ENCODE results near the gene GAB2. TPM values are rescaled to one million over a fixed set of nuclear protein-coding genes. Genes with fewer than 3 reads are reported as not detected.
"Not testable (repeated sequence)": the region's sequence is repeated elsewhere in the genome, so short reads cannot be mapped to it uniquely, and the experiment has no call there.

GAB2 gene
- total and polyA plus RNA-seq, 2 donors (not counting 1 experiment from before 2014, with no cell fraction given) = 5.8 to 85.9 TPM

DNA sequence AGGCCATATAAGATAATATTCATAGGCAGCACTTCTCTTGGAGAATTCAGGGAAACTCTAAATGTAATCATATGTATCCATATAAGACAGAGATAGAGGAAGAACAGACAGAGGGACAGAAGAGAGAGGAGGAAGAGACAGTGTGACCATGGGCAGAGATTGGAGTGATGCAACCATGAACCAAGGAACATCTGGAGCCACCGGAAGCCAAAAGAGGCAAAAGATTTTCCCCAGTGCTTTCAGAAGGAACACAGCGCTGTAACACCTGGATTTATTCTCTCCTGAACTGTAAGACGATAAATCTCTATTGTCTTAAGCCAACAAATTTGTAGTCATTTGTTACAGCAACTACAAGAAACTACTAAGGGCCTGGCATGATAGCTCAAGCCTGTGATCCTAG is 57.7 kb downstream of the GAB2 start:
- ChIA-PET CTCF (interaction anchor here (2.0 kb wide), 1 partner anchor 204 kb away, joined by 5 read pairs; no protein-coding TSS in a partner anchor), POLR2A (interaction anchor here (0.6 kb wide), 1 partner anchor 213 kb away, joined by 5 read pairs; no protein-coding TSS in a partner anchor)
- H3K9ac ChIP-seq (ENCODE audit: low read length) = no peak overlapping the region

GRCh38 chr11:78357924-78358323 is 59.7 kb downstream of the GAB2 start:
- H3K4me3 Mint-ChIP-seq; H3K4me2 ChIP-seq (replicated peaks; ENCODE audit: low read depth, low read length, poor library complexity, severe bottlenecking); DNase-seq; ATAC-seq (ENCODE audit: low read depth); CTCF ChIA-PET; H3K4me3 ChIP-seq (ENCODE audit: control extremely low read depth in 1 of 5, extremely low read depth in 1 of 5, insufficient read depth in 1 of 5, low read depth in 2 of 5, low read length in 4 of 5); intact Hi-C loops (cut with micrococcal nuclease); H3K9ac ChIP-seq (ENCODE audit: low read length); H3K27me3 ChIP-seq (replicated peaks in 1 of 4; ENCODE audit: control extremely low read depth in 1 of 4, control insufficient read depth in 3 of 4, insufficient read depth in 4 of 4, low read length in 3 of 4); H3K27ac ChIP-seq (ENCODE audit: low read length in 2 of 2); H3K4me1 ChIP-seq (ENCODE audit: control insufficient read depth in 2 of 2, insufficient read depth in 2 of 2, low read length in 2 of 2); H3K27ac Mint-ChIP-seq; POLR2A ChIA-PET; H2AFZ ChIP-seq (ENCODE audit: insufficient read depth, low read depth, low read length, poor library complexity, severe bottlenecking); H3K9me3 Mint-ChIP-seq (ENCODE audit: insufficient read depth); H3K36me3 ChIP-seq (replicated peaks in 1 of 2; ENCODE audit: control extremely low read depth in 1 of 2, control insufficient read depth in 1 of 2, extremely low read depth in 1 of 2, insufficient read depth in 2 of 2, low read length in 1 of 2); H3K9me3 ChIP-seq (ENCODE audit: control extremely low read depth in 1 of 3, control insufficient read depth in 2 of 3, insufficient read depth in 1 of 3, low read length in 2 of 3); H4K20me1 ChIP-seq (ENCODE audit: control insufficient read depth, insufficient read depth, low read length, poor library complexity, severe bottlenecking); H3K27me3 Mint-ChIP-seq: not testable (repeated sequence)
- peaks cover 31% of the 10 kb centered on the region for H3K4me1 Mint-ChIP-seq
- no CpG with 5 or more reads among the region's 3 CpGs for WGBS (ENCODE audit: insufficient coverage)
- H3K79me2 ChIP-seq (ENCODE audit: control insufficient read depth, insufficient read depth, low read length) = peaks cover 27% of the 10 kb centered on the region

More for the DNA sequence above, 57.7 kb downstream of the GAB2 start:
- TF ChIP-seq, protein P1, sequence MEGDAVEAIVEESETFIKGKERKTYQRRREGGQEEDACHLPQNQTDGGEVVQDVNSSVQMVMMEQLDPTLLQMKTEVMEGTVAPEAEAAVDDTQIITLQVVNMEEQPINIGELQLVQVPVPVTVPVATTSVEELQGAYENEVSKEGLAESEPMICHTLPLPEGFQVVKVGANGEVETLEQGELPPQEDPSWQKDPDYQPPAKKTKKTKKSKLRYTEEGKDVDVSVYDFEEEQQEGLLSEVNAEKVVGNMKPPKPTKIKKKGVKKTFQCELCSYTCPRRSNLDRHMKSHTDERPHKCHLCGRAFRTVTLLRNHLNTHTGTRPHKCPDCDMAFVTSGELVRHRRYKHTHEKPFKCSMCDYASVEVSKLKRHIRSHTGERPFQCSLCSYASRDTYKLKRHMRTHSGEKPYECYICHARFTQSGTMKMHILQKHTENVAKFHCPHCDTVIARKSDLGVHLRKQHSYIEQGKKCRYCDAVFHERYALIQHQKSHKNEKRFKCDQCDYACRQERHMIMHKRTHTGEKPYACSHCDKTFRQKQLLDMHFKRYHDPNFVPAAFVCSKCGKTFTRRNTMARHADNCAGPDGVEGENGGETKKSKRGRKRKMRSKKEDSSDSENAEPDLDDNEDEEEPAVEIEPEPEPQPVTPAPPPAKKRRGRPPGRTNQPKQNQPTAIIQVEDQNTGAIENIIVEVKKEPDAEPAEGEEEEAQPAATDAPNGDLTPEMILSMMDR (IDR thresholded peaks at IDR 0.05) = no peak
- no peak for TF ChIP-seq EZH2 (IDR thresholded peaks at IDR 0.05; ENCODE audit: borderline replicate concordance, insufficient read depth, low read depth, low read length, poor library complexity, severe bottlenecking)
- H3K36me3 ChIP-seq (replicated peaks in 1 of 2; ENCODE audit: control extremely low read depth in 1 of 2, control insufficient read depth in 1 of 2, extremely low read depth in 1 of 2, insufficient read depth in 2 of 2, low read length in 1 of 2) = no peaks in the 10 kb centered on the region
- H4K20me1 ChIP-seq (ENCODE audit: control insufficient read depth, insufficient read depth, low read length, poor library complexity, severe bottlenecking) = peaks cover 5% of the 10 kb centered on the region
- no peak overlapping the region for H3K4me3 ChIP-seq (ENCODE audit: control extremely low read depth in 1 of 5, extremely low read depth in 1 of 5, insufficient read depth in 1 of 5, low read depth in 2 of 5, low read length in 4 of 5)
- H3K27me3 ChIP-seq (replicated peaks in 1 of 4; ENCODE audit: control extremely low read depth in 1 of 4, control insufficient read depth in 3 of 4, insufficient read depth in 4 of 4, low read length in 3 of 4) = no peaks in the 10 kb centered on the region
- WGBS (ENCODE audit: insufficient coverage) = 100% methylated on average over 3 of the region's 3 CpGs
- Mint-ChIP-seq H3K4me3 (no peak overlapping the region), H3K9me3 (ENCODE audit: insufficient read depth) (peaks cover 3% of the 10 kb centered on the region), H3K4me1 (peaks cover 23% of the 10 kb centered on the region), H3K27ac (no peak overlapping the region), H3K27me3 (no peaks in the 10 kb centered on the region)
- no peaks in the 10 kb centered on the region for H3K9me3 ChIP-seq (ENCODE audit: control extremely low read depth in 1 of 3, control insufficient read depth in 2 of 3, insufficient read depth in 1 of 3, low read length in 2 of 3)
- no peak for ATAC-seq (ENCODE audit: low read depth)
- H3K4me1 ChIP-seq (ENCODE audit: control insufficient read depth in 2 of 2, insufficient read depth in 2 of 2, low read length in 2 of 2) = peaks cover 0 to 4% of the 10 kb centered on the region in 2 donors
- no peak overlapping the region for H3K4me2 ChIP-seq (replicated peaks; ENCODE audit: low read depth, low read length, poor library complexity, severe bottlenecking)
- H3K79me2 ChIP-seq (ENCODE audit: control insufficient read depth, insufficient read depth, low read length) = peaks cover 28% of the 10 kb centered on the region
- no peak for DNase-seq
- intact Hi-C loops (cut with micrococcal nuclease) = loop anchor here (5.0 kb wide), 1 partner anchor 33 kb away; no protein-coding TSS in a partner anchor
- no peak overlapping the region for H3K27ac ChIP-seq (ENCODE audit: low read length in 2 of 2)
- H2AFZ ChIP-seq (ENCODE audit: insufficient read depth, low read depth, low read length, poor library complexity, severe bottlenecking) = no peak overlapping the region

- H3K27me3 ChIP-seq (replicated peaks in 1 of 4; ENCODE audit: control extremely low read depth in 1 of 4, control insufficient read depth in 3 of 4, insufficient read depth in 4 of 4, low read length in 3 of 4); H3K4me1 ChIP-seq (ENCODE audit: control insufficient read depth in 2 of 2, insufficient read depth in 2 of 2, low read length in 2 of 2); CTCF ChIA-PET; H2AFZ ChIP-seq (ENCODE audit: insufficient read depth, low read depth, low read length, poor library complexity, severe bottlenecking); H3K9me3 Mint-ChIP-seq (ENCODE audit: insufficient read depth); H3K27ac Mint-ChIP-seq; ATAC-seq (ENCODE audit: low read depth); H3K9me3 ChIP-seq (ENCODE audit: control extremely low read depth in 1 of 3, control insufficient read depth in 2 of 3, insufficient read depth in 1 of 3, low read length in 2 of 3); H3K36me3 ChIP-seq (replicated peaks in 1 of 2; ENCODE audit: control extremely low read depth in 1 of 2, control insufficient read depth in 1 of 2, extremely low read depth in 1 of 2, insufficient read depth in 2 of 2, low read length in 1 of 2); H3K9ac ChIP-seq (ENCODE audit: low read length); H4K20me1 ChIP-seq (ENCODE audit: control insufficient read depth, insufficient read depth, low read length, poor library complexity, severe bottlenecking); H3K4me2 ChIP-seq (replicated peaks; ENCODE audit: low read depth, low read length, poor library complexity, severe bottlenecking); POLR2A ChIA-PET; intact Hi-C loops (cut with micrococcal nuclease); H3K4me3 ChIP-seq (ENCODE audit: control extremely low read depth in 1 of 5, extremely low read depth in 1 of 5, insufficient read depth in 1 of 5, low read depth in 2 of 5, low read length in 4 of 5); H3K4me3 Mint-ChIP-seq; DNase-seq; H3K27ac ChIP-seq (ENCODE audit: low read length in 2 of 2); H3K27me3 Mint-ChIP-seq: not testable (repeated sequence)
- H3K79me2 ChIP-seq (ENCODE audit: control insufficient read depth, insufficient read depth, low read length) = peaks cover 29% of the 10 kb centered on the region
- H3K4me1 Mint-ChIP-seq = peaks cover 28% of the 10 kb centered on the region
- WGBS (ENCODE audit: insufficient coverage) = no CpG with 5 or more reads among the region's 1 CpG
These were observed 60.2 kb downstream of the GAB2 start for GRCh38 chr11:78357425-78357824.
